Measurements from ENCODE around the gene CCL17. TPM values are rescaled to one million over a fixed set of nuclear protein-coding genes. Genes with fewer than 3 reads are reported as not detected.
"Not testable (repeated sequence)": the region's sequence is repeated elsewhere in the genome, so short reads cannot be mapped to it uniquely, and the experiment has no call there.

CCL17 gene
- total RNA-seq, 1 experiment from 2014 or later = not detected

DNA sequence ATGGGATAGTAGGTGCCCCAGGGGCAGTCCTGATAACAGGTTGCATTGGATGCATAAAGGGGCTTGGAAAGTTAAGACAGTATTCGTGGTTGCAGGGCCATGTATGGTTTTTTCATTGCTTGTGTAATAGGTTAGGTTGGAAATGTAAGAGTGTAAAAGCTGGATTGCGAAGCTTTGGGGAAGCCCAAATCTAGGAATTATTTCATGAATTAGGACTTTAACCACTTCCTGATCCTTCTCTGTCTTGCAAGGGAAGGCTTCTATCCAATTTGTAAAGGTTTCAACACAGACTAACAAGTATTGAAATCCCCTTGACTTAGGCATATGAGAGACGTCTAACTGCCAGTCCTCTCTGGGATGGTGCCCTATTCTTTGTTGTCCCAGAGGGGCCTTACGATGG lies 7.8 kb upstream of the CCL17 start:
- Histone ChIP-seq H3K9me2 (ENCODE audit: insufficient read depth) (no peaks in the 10 kb centered on the region), H2AFZ (no peak overlapping the region), H3K9me3 (ENCODE audit: insufficient read depth, low read depth) (no peaks in the 10 kb centered on the region), H3K27me3 (ENCODE audit: insufficient read depth, low read depth) (no peaks in the 10 kb centered on the region), H3K4me2 (no peak overlapping the region), H3K27ac (no peak overlapping the region), H3K4me3 (no peak overlapping the region), H3K36me3 (ENCODE audit: low read depth) (no peaks in the 10 kb centered on the region), H4K20me1 (ENCODE audit: insufficient read depth) (no peaks in the 10 kb centered on the region), H3K4me1 (replicated peaks; ENCODE audit: insufficient read depth) (peaks cover 32% of the 10 kb centered on the region), H3F3A (ENCODE audit: insufficient read depth, low read depth) (peaks cover 32% of the 10 kb centered on the region), H3K79me2 (ENCODE audit: low read depth) (no peaks in the 10 kb centered on the region)
- intact Hi-C loops (cut with micrococcal nuclease; ENCODE audit: unreplicated experiment) = no loop called here
- ChIA-PET CTCF (no interaction called here), POLR2A (ENCODE audit: unreplicated experiment) (no interaction called here)
- DNase-seq = peak in 1 of 2 experiments; percentile 12
- TF ChIP-seq, protein P1, sequence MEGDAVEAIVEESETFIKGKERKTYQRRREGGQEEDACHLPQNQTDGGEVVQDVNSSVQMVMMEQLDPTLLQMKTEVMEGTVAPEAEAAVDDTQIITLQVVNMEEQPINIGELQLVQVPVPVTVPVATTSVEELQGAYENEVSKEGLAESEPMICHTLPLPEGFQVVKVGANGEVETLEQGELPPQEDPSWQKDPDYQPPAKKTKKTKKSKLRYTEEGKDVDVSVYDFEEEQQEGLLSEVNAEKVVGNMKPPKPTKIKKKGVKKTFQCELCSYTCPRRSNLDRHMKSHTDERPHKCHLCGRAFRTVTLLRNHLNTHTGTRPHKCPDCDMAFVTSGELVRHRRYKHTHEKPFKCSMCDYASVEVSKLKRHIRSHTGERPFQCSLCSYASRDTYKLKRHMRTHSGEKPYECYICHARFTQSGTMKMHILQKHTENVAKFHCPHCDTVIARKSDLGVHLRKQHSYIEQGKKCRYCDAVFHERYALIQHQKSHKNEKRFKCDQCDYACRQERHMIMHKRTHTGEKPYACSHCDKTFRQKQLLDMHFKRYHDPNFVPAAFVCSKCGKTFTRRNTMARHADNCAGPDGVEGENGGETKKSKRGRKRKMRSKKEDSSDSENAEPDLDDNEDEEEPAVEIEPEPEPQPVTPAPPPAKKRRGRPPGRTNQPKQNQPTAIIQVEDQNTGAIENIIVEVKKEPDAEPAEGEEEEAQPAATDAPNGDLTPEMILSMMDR (conservative IDR thresholded peaks at IDR 0.05) = no peak
- no peak for TF ChIP-seq EZH2 (IDR thresholded peaks at IDR 0.05; ENCODE audit: low read depth)
- BruUV-seq (replicated peaks) = no TSS peak

DNA sequence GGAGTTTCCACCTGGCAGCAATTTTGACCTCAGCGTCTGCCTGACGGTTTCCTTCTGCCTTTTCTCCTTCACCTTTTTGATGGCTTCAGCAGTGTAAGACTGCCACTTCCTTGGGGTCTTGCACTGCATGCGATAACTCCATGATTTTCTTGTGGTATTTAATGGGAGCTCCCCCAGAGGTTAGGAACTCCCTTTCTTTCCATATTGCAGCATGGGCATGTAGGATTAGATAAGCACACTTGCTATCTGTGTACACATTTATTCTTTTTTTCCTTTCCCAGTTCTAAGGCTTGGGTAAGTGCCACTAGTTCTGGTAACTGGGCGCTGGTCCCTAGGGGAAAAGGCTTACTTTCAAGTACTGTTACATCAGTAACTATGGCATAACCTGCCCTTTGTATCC lies 7.1 kb upstream of the CCL17 start:
- Histone ChIP-seq H3K4me1 (replicated peaks; ENCODE audit: insufficient read depth) (peaks cover 25% of the 10 kb centered on the region), H3F3A (ENCODE audit: insufficient read depth, low read depth) (peaks cover 26% of the 10 kb centered on the region)
- intact Hi-C loops (cut with micrococcal nuclease; ENCODE audit: unreplicated experiment); BruUV-seq (replicated peaks); H3K27ac ChIP-seq; POLR2A ChIA-PET (ENCODE audit: unreplicated experiment); H3K4me2 ChIP-seq; H2AFZ ChIP-seq; H3K79me2 ChIP-seq (ENCODE audit: low read depth); DNase-seq; H4K20me1 ChIP-seq (ENCODE audit: insufficient read depth); H3K4me3 ChIP-seq; H3K27me3 ChIP-seq (ENCODE audit: insufficient read depth, low read depth); H3K9me3 ChIP-seq (ENCODE audit: insufficient read depth, low read depth); CTCF ChIA-PET; H3K36me3 ChIP-seq (ENCODE audit: low read depth); H3K9me2 ChIP-seq (ENCODE audit: insufficient read depth): not testable (repeated sequence)

DNA sequence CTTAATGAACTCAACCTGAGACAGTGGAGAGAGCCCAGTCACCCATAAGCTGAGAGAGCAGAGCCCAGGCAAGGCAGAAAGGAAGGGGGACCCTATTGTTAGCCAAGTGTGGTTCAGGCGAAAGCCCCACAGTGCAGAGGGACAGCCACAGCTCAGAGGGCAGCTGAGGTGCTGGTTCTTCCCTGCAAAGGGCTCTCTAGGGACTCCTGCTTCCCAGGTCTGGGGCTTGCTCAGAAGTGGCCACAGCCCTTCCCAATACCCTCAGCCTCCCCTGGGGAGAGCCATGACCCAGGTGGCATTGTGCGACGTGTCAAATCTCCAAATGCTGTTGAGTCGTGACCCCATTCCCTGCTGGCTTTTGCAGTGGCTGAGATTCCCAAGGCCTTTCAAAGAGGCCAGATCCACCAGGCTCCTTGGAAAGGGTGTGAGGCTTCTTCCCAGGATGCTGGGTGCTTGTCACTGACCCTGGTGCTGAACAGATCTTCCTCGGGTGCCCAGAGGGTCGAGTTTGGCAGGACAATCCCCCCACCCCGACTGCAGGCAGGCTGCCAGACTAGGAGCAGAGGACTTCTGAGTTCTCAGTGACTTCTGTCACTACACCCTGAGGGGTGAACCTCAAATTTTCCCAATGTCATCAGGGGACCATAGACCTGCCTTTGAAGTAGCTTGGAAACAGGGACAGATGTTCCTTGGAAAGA lies 2.5 kb upstream of the CCL17 start:
- H4K20me1 ChIP-seq (ENCODE audit: insufficient read depth) = no peaks in the 10 kb centered on the region
- no peaks in the 10 kb centered on the region for H3K9me3 ChIP-seq (ENCODE audit: insufficient read depth, low read depth)
- H2AFZ ChIP-seq = no peak overlapping the region
- peaks cover 4% of the 10 kb centered on the region; the same call in 1 of the 2 replicates for H3K27me3 ChIP-seq (ENCODE audit: insufficient read depth, low read depth)
- no peak overlapping the region for H3K4me2 ChIP-seq
- POLR2A ChIA-PET (ENCODE audit: unreplicated experiment) = no interaction called here
- no peaks in the 10 kb centered on the region for H3K4me1 ChIP-seq (replicated peaks; ENCODE audit: insufficient read depth)
- CTCF ChIA-PET = no interaction called here
- no peaks in the 10 kb centered on the region for H3K79me2 ChIP-seq (ENCODE audit: low read depth)
- H3K4me3 ChIP-seq = no peak overlapping the region
- intact Hi-C loops (cut with micrococcal nuclease; ENCODE audit: unreplicated experiment) = no loop called here
- no TSS peak for BruUV-seq (replicated peaks)
- no peak overlapping the region for H3K27ac ChIP-seq
- DNase-seq = no peak
- no peaks in the 10 kb centered on the region for H3K36me3 ChIP-seq (ENCODE audit: low read depth)
- peaks cover 3% of the 10 kb centered on the region; the same call in 1 of the 2 replicates for H3F3A ChIP-seq (ENCODE audit: insufficient read depth, low read depth)
- H3K9me2 ChIP-seq (ENCODE audit: insufficient read depth) = no peaks in the 10 kb centered on the region
- no peak for TF ChIP-seq EZH2 (IDR thresholded peaks at IDR 0.05; ENCODE audit: low read depth)
- TF ChIP-seq, protein P1 (conservative IDR thresholded peaks at IDR 0.05) = no peak

DNA sequence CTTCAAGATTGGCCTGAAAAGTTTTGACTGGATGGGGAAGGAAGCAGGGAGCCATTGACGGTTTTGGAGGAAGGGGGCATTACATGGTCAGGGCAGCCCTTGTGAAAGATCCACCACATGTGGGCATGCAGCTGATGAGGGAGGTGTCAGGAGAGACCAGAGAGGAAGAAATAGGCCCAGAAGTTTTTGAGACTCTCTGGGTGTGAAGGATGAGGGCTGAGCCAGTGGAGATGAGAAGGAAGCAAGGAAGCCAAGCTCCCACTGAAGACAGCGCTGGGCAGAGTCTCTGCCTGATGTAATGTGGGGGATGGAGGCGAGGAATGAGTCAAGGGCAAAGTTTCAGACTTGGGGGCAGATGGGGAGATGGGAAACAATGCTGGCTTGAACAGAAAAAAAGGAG lies 530 bp downstream of the CCL17 start:
- H3K9me2 ChIP-seq (ENCODE audit: insufficient read depth) = no peaks in the 10 kb centered on the region
- H4K20me1 ChIP-seq (ENCODE audit: insufficient read depth) = no peaks in the 10 kb centered on the region
- H2AFZ ChIP-seq = no peak overlapping the region
- peaks cover 4% of the 10 kb centered on the region; the same call in 1 of the 2 replicates for H3K27me3 ChIP-seq (ENCODE audit: insufficient read depth, low read depth)
- CTCF ChIA-PET = no interaction called here
- BruUV-seq (replicated peaks) = no TSS peak
- H3K27ac ChIP-seq = no peak overlapping the region
- no peaks in the 10 kb centered on the region for H3K9me3 ChIP-seq (ENCODE audit: insufficient read depth, low read depth)
- intact Hi-C loops (cut with micrococcal nuclease; ENCODE audit: unreplicated experiment) = no loop called here
- no peaks in the 10 kb centered on the region for H3K36me3 ChIP-seq (ENCODE audit: low read depth)
- peaks cover 7% of the 10 kb centered on the region; the same call in 1 of the 2 replicates for H3F3A ChIP-seq (ENCODE audit: insufficient read depth, low read depth)
- no peaks in the 10 kb centered on the region for H3K79me2 ChIP-seq (ENCODE audit: low read depth)
- TF ChIP-seq EZH2 (IDR thresholded peaks at IDR 0.05; ENCODE audit: low read depth) = no peak
- TF ChIP-seq, protein P1 (conservative IDR thresholded peaks at IDR 0.05) = no peak
- H3K4me1 ChIP-seq (replicated peaks; ENCODE audit: insufficient read depth) = peaks cover 4% of the 10 kb centered on the region; the same call in 1 of the 2 replicates
- POLR2A ChIA-PET (ENCODE audit: unreplicated experiment) = no interaction called here
- H3K4me2 ChIP-seq = no peak overlapping the region
- H3K4me3 ChIP-seq = no peak overlapping the region
- no peak for DNase-seq

All from PC-9 (cell line).